Activated naive CD4-positive, alpha-beta T cell treated with anti-CD3 and anti-CD28 coated beads, Interleukin-2, amount 50 U/mL, for 24 hours (primary cell): ENCODE results near the gene RNLS.

Experiments used
- H3K27ac Mint-ChIP-seq: one replicate; pipeline ENCODE4 v1.8.0; 2021; ENCODE audit warnings: mild to moderate bottlenecking, mixed read lengths
- H3K27me3 Mint-ChIP-seq: one replicate; pipeline ENCODE4 v1.8.0; 2021; ENCODE audit warnings: mixed read lengths
- H3K36me3 Mint-ChIP-seq: one replicate; pipeline ENCODE4 v1.8.0; 2021; ENCODE audit warnings: mixed read lengths
- H3K4me1 Mint-ChIP-seq: one replicate; pipeline ENCODE4 v1.8.0; 2021; ENCODE audit warnings: mixed read lengths
- H3K4me3 Mint-ChIP-seq: one replicate; pipeline ENCODE4 v1.8.0; 2021; ENCODE audit warnings: mild to moderate bottlenecking, mixed read lengths
- H3K9me3 Mint-ChIP-seq: one replicate; pipeline ENCODE4 v1.8.0; 2021; ENCODE audit warnings: mixed read lengths

Gene RNLS

GRCh38 chr10:88536437-88536836 lies 46.7 kb downstream of the RNLS start:
- Mint-ChIP-seq H3K36me3 (no peaks in the 10 kb centered on the region), H3K4me1 (no peaks in the 10 kb centered on the region), H3K4me3 (no peak overlapping the region), H3K27ac (no peak overlapping the region), H3K27me3 (no peaks in the 10 kb centered on the region), H3K9me3 (no peaks in the 10 kb centered on the region)

- Mint-ChIP-seq H3K4me3 (no peak overlapping the region), H3K4me1 (no peaks in the 10 kb centered on the region), H3K36me3 (no peaks in the 10 kb centered on the region), H3K27ac (no peak overlapping the region), H3K27me3 (no peaks in the 10 kb centered on the region), H3K9me3 (no peaks in the 10 kb centered on the region)
Measured at GRCh38 chr10:88534072-88534665, 48.9 kb downstream of the RNLS start.

- Mint-ChIP-seq H3K4me3 (no peak overlapping the region), H3K36me3 (no peaks in the 10 kb centered on the region), H3K4me1 (no peaks in the 10 kb centered on the region), H3K27me3 (no peaks in the 10 kb centered on the region), H3K9me3 (no peaks in the 10 kb centered on the region), H3K27ac (no peak overlapping the region)
Measured at GRCh38 chr10:88531392-88532052, 51.6 kb downstream of the RNLS start.

DNA sequence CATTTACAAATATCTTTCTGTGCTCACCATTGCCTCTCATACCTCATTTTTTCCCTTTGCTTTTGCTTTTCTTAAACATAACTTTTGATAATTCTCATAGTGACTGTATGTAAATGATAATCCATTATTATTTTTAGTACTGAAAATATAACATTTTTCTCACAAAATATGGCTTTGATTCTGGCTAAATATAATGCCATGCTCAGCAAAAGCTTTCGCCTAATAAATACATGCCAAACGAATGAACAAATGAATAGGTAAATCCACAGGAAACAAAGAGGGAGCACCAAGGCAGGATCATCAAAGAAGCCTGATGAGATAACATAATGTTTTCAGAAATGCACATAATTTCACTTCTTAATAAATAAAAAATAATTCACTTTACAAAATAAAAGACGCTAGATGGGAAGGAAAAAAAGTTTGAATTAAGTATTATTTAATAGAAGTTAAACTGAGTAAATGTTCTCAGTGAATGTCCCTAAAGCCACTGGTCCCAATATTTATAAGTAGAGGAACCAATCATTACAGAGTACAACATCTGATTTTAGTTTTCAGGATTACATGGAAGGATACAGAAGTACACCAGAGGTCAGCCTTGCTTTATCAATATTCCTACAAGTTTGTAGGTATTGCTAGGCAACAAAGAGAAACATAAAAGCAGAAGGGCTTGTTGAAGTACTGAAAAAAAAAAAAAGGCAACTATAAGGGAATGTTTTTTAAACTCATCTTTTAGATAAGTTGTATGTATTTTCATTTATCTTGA lies 52.3 kb downstream of the RNLS start:
- no peaks in the 10 kb centered on the region for H3K9me3 Mint-ChIP-seq

GRCh38 chr10:88530093-88530492 lies 53.0 kb downstream of the RNLS start:
- no peak overlapping the region for H3K4me3 Mint-ChIP-seq
- H3K4me1 Mint-ChIP-seq: no peaks in the 10 kb centered on the region
- H3K27ac Mint-ChIP-seq: no peak overlapping the region
- no peaks in the 10 kb centered on the region for H3K9me3 Mint-ChIP-seq
- no peaks in the 10 kb centered on the region for H3K36me3 Mint-ChIP-seq
- H3K27me3 Mint-ChIP-seq: no peaks in the 10 kb centered on the region

More for the DNA sequence above, 52.3 kb downstream of the RNLS start:
- H3K27ac Mint-ChIP-seq: no peak overlapping the region
- H3K4me3 Mint-ChIP-seq: no peak overlapping the region
- no peaks in the 10 kb centered on the region for H3K27me3 Mint-ChIP-seq
- H3K4me1 Mint-ChIP-seq: no peaks in the 10 kb centered on the region
- no peaks in the 10 kb centered on the region for H3K36me3 Mint-ChIP-seq

- H3K27me3 Mint-ChIP-seq: no peaks in the 10 kb centered on the region
- no peaks in the 10 kb centered on the region for H3K4me1 Mint-ChIP-seq
- H3K27ac Mint-ChIP-seq: no peak overlapping the region
- no peak overlapping the region for H3K4me3 Mint-ChIP-seq
- H3K9me3 Mint-ChIP-seq: no peaks in the 10 kb centered on the region
- no peaks in the 10 kb centered on the region for H3K36me3 Mint-ChIP-seq
Measured at GRCh38 chr10:88528806-88529570, 54.1 kb downstream of the RNLS start.

GRCh38 chr10:88528201-88528600 lies 54.9 kb downstream of the RNLS start:
- H3K4me1 Mint-ChIP-seq: no peaks in the 10 kb centered on the region
- H3K9me3 Mint-ChIP-seq: no peaks in the 10 kb centered on the region
- no peaks in the 10 kb centered on the region for H3K36me3 Mint-ChIP-seq
- H3K27me3 Mint-ChIP-seq: no peaks in the 10 kb centered on the region
- H3K4me3 Mint-ChIP-seq: no peak overlapping the region
- H3K27ac Mint-ChIP-seq: peak overlapping the region; percentile 11

DNA sequence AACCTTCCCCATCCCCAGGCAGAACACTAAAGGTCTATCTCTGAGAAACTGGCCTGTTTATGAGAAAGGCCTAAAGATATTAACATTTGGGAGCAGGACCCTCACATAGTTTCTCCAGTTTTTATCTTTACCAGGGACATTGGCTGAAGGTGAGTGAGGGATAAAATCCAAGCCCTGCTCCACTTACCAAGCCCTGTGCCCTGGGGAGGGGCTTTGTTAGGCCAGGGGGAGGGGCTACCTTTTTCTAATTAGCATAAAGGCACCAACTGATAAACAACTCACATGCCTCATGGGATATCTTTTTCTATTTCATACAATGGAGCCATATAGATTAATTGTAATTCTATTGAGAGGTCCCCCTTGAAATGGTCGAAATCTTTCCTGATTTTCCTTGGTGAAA lies 55.9 kb downstream of the RNLS start:
- no peak overlapping the region for H3K27ac Mint-ChIP-seq
- no peaks in the 10 kb centered on the region for H3K27me3 Mint-ChIP-seq
- no peaks in the 10 kb centered on the region for H3K9me3 Mint-ChIP-seq
- H3K4me3 Mint-ChIP-seq: no peak overlapping the region
- no peaks in the 10 kb centered on the region for H3K36me3 Mint-ChIP-seq
- no peaks in the 10 kb centered on the region for H3K4me1 Mint-ChIP-seq

DNA sequence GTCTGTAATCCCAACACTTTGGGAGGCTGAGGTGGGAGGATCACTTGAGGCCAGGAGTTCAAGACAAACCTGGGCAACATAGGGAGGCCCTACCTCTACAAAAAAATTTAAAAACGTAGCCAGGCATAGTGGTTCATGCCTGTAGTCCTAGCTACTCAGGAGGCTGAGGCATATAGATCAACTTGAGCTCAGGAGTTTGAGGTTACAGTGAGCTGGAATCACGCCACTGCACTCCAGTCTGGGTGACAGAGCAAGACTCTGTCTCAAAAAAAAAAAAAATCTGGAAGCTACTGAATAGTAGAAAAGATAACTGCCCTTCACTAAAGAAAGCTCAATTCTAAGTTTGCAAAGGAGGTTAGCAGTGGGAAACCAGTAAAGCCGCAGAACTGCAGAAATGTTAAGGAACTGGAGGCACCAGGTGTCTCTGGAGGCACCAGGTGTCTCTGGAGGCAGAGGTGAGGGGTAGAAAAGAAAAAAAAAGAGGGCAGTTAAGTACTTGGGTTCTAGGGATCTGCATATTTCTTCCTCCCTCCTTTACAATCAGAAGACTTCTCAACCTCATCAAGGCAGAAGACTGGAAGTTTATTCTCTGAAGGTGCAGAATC lies 56.5 kb downstream of the RNLS start:
- H3K4me3 Mint-ChIP-seq: no peak overlapping the region
- H3K4me1 Mint-ChIP-seq: no peaks in the 10 kb centered on the region
- no peaks in the 10 kb centered on the region for H3K36me3 Mint-ChIP-seq
- no peaks in the 10 kb centered on the region for H3K9me3 Mint-ChIP-seq
- no peaks in the 10 kb centered on the region for H3K27me3 Mint-ChIP-seq
- H3K27ac Mint-ChIP-seq: no peak overlapping the region

- H3K9me3 Mint-ChIP-seq: no peaks in the 10 kb centered on the region
Measured at GRCh38 chr10:88525371-88526069, 57.6 kb downstream of the RNLS start.

DNA sequence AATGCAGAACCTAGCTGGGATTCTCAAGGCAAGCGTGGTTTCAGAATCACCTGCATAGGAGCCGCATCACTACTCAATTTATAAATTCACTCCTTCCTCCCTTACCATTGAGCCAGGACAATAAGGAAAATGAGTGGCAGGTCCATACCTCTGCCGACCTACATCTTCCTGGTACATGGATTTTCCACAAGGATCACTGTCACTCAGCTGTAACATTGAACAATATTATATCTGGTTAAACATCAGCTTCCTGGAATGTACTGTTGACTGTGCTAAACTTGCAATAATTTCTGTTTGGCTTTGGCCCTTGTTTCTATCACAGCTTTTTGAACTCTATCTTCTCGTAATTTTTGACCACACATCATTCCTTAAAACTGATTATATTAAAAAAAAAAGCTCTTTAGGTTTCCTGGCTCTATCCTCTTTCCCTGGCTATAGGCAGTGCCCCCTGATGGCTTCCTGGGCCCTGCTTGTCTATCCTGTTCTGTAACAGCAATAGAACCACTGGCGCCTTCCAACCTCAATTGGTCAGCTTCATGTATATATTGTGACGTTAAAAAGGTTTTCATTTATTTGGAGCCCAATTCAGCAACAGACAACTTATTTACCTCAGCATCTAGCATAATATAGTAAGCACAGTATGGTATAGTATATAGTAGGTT lies 59.2 kb downstream of the RNLS start:
- H3K27me3 Mint-ChIP-seq: no peaks in the 10 kb centered on the region
- H3K27ac Mint-ChIP-seq: no peak overlapping the region
- no peaks in the 10 kb centered on the region for H3K36me3 Mint-ChIP-seq
- no peaks in the 10 kb centered on the region for H3K4me1 Mint-ChIP-seq
- H3K9me3 Mint-ChIP-seq: no peaks in the 10 kb centered on the region
- no peak overlapping the region for H3K4me3 Mint-ChIP-seq

More at GRCh38 chr10:88525371-88526069, 57.6 kb downstream of the RNLS start:
- Mint-ChIP-seq H3K36me3 (no peaks in the 10 kb centered on the region), H3K27ac (no peak overlapping the region), H3K4me3 (no peak overlapping the region), H3K27me3 (no peaks in the 10 kb centered on the region), H3K4me1 (no peaks in the 10 kb centered on the region)

- no peak overlapping the region for H3K27ac Mint-ChIP-seq
- no peak overlapping the region for H3K4me3 Mint-ChIP-seq
- no peaks in the 10 kb centered on the region for H3K9me3 Mint-ChIP-seq
- H3K4me1 Mint-ChIP-seq: no peaks in the 10 kb centered on the region
- H3K27me3 Mint-ChIP-seq: no peaks in the 10 kb centered on the region
- no peaks in the 10 kb centered on the region for H3K36me3 Mint-ChIP-seq
Measured at GRCh38 chr10:88522715-88523114, 60.4 kb downstream of the RNLS start.

DNA sequence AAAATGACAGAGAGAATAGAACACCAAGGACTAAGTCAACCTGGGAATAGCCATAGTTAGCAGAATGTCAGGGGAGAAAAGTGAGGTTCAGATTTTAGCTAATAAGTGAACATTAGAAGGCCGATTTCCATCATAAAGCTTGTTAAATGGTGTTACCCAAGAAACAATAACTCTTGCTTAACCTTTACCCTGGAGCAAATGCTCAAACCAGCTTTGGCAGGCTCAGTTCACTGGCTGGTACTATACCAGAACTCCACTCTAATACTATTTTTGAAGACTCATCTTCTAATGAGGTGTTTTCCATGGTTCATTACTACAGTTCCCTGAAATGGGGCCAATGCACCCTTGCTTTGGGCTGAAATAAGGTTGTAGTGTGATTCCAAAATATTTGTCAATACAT lies 61.3 kb downstream of the RNLS start:
- Mint-ChIP-seq H3K27ac (no peak overlapping the region), H3K36me3 (no peaks in the 10 kb centered on the region), H3K9me3 (no peaks in the 10 kb centered on the region)

GRCh38 chr10:88515235-88515634 lies 67.9 kb downstream of the RNLS start:
- no peaks in the 10 kb centered on the region for H3K27me3 Mint-ChIP-seq
- H3K4me1 Mint-ChIP-seq: no peaks in the 10 kb centered on the region
- H3K27ac Mint-ChIP-seq: no peak overlapping the region
- H3K9me3 Mint-ChIP-seq: no peaks in the 10 kb centered on the region
- H3K4me3 Mint-ChIP-seq: no peak overlapping the region
- no peaks in the 10 kb centered on the region for H3K36me3 Mint-ChIP-seq

More for the DNA sequence above, 61.3 kb downstream of the RNLS start:
- no peak overlapping the region for H3K4me3 Mint-ChIP-seq
- H3K4me1 Mint-ChIP-seq: no peaks in the 10 kb centered on the region
- no peaks in the 10 kb centered on the region for H3K27me3 Mint-ChIP-seq
